Stimulated activated CD8-positive, alpha-beta memory T cell treated with anti-CD3 and anti-CD28 coated beads, Interleukin-15, amount 100 ng/mL, for 48 hours (primary cell): ENCODE data around the gene SOX5.

Source experiments
- DNase-seq, 2 donors: peaks; one replicate each; pipeline ENCODE4 v3.0.0-alpha.2; 2020; ENCODE audit warnings: low read depth in 2 of 2

Gene SOX5

DNA sequence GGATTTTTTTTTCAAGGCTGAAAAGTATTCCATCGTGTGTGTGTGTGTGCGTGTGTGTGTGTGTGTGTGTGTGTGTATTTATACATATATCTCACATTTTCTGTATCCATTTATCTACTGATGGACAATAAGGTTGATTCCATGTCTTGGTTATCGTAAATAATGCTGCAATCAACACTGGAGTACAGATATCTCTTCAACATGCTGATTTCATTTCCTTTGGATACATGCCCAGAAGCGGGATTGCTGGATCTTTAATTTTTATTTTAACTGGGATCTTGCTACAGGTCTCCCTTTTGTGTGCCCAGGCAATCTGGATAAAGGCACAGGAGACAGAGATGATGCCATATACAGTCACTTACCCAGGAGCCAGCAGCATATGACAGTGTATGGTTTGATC is 338.1 kb downstream of the SOX5 start:
- DNase-seq, result no peak

DNA sequence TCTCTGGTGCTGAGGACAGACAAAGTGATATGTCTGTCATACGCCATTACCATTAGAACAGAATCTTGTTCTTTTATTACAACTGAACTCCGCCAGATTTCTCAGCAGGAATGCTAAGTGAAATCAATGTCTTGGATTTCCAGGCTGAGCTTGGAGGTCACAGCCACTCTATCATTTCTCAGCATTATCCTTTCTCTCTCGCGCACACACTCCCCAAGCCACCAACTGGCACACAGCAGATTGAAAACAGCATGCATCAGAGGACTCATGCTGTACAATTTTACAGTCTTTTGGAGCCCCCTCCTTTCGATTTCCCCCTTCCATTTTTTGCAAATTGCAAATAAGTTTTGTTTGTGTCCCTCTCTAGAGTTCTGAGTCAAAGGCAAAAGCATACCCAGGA is 348.6 kb downstream of the SOX5 start:
- no peak for DNase-seq

DNA sequence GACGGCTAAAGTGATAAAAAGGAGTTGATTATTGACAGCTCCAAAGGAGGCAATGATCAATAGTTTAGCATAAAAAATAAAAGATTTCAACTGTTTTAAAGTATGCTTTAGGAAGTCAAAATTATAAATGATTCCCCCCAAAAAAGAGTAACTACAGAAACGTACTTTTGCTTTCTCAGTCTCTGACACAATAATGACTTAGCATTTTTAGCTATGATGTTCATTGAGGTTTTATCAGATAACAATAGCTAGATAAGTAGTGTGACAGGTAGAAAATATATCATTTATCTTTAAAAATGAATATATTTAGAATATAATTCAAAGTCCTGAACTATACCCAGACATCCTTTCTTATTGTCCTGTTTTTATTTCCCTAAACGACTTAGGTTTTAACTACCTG is 352.9 kb downstream of the SOX5 start:
- no peak for DNase-seq

DNA sequence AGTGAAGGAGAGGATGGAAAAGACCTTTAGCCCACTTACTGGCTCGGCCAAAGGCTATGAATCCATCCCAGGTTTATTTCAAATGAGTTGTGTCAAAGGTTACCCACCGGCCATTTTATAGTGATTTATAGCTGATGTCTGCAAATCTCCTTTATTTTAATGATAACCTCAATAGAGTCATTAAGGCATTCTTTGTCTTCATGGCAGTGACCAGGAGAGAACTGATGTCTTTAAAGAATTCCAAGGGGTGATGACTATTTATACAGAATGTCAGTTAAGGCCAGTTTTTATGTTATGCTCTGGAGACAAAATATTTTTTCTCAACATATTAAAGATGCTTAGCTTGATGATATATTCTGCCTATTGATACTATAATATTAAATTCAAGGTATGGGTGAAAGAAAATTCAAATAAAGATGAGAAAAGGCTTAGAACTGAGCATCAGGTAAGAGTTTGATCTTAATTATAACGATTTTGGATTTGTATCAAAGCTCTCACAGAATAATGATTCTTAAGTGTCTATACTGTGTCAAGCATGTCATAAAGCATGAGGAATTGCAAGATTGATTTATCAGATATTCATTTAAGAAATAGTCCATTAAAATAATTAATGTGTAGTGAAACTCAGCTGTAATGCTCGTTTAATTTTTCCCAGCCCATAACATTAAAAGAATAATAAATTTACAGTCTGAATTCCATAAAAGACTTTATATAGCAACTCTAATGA is 361.5 kb downstream of the SOX5 start:
- DNase-seq, result no peak

DNA sequence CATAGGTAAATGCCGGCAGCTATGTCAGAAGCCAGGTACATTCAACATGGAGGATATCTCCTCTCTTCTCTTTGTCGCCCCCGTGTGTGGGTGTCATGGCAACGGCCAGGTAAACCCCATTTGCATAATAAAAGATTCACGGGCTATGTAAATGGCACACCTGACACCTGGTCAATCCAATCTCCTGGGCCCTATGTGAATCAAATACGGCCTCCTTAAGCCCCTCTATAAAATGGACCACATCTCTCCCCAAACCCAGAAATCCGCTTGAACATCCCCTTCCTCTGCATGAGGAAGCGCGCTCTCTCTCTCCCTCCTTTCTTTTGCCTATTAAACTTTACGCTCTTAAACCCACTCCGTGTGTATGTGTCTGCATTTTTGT is 363.7 kb downstream of the SOX5 start:
- no peak for DNase-seq

DNA sequence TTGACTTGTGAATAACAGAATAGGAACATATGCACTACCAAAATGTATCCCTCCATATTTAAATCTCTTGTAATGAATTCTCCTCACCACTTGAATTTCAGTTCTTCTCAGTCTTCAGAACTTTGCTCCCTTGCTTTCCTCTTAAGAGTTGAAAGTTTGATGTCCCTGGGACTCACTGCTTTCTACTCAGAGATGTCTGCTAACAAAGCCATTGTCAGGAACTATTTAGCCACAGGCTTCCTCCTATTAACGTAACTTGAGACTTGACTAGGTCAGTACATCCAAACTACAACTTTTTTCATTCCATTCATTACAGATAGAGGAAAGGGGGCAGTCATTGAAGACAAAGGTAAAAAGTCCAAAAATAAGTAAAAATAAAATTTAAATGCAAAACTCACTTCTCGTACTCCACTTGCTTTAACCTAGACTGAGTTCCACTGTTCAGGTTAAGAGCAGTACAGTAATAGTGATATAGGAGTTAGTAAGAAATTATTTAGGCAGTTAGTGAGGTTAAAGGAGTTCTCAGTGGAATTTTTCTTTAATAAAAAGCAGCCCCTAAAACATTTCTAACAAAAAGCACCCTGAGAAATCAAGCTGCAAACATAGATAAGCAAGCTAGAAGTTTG is 364.2 kb downstream of the SOX5 start:
- no peak for DNase-seq

DNA sequence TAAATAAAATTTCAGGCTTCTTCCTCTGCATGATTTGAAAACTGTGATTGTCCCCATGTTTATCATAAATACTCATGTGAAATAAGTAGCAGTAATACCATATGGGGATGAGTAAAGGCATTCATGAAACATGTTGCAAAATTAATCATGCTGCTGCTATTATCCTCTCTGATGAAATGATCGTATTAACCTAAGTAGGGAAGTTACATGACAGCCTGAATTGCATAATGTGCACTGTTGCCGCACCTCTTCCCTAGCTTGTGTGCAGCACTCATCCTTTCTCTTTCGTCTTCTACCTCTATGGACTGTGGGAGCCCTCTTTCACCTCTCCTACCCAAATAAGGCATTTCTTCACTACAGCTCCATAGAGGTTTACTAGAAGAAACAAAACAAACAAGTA is 367.6 kb downstream of the SOX5 start:
- no peak for DNase-seq

DNA sequence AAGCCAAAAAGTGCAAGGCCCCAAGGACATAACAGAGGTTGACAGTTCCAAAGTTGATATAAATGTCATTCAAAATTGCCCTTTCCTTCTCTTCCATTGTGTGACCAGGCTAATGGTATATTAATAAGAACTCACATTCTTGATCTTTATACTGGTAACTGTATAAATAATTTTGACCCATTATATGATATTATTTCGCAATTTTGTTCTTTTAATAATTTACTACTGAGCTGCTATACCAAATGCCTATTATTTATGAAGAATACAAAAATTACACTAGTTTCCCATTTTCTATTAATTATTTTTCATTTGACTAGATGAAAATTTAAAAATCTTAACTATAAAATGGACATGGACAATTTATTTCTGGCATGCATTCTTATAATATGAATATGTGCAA is 370.2 kb downstream of the SOX5 start:
- no peak for DNase-seq

DNA sequence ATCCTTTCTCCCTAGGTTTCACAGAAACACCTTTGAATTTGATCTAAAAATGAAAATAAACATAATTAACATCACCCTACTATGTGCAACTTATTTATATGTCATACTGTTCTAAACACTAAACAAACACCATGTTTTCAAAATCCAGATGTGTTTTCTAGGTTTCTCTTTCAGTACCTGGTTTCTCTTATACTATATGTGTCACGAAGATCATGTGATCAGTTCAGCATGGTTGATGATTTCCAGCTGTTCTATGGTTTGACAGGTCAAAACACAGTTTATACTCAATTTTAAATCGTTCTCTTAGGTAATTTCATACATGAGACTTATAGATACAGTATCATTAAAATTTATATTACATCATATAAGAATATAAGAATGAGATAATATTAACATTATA is 373.1 kb downstream of the SOX5 start:
- no peak for DNase-seq

DNA sequence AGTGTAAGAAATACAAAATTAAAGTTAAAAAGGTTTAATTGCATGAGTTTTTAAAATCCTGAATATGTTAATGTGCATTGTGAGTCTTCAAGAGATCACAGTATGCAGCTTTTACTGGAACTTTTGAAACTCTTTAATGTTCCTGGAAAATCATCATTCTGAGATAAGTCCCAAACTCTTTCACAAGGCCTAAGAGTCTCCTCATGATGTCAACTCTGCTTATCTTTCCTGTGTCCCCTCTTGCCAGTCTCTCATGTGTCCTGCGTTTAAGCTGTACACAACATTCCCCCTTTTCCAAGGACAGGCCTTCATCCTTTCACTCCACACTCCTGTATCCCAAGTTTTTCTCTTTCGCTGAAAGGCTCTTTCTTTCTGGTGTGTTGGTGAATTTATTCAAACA is 380.1 kb downstream of the SOX5 start:
- no peak for DNase-seq

DNA sequence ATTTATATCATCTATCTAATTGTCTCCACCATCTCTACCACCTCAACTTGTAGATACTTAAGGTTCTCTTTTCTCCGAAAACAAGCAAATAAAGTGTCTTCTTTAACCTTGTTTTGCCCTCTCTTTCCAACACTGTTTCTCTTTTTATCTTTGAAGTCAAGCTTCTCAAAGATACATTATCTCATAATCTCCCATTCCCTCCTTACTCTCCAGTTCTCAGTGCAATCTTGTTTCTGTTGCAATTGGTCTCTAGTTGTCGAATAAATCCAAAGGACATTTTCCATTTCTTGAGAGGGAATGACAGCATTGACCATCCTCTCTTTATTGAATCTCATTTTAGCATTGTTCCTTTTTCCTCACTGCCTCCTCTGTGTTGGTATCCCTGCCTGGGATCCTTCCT is 383.3 kb downstream of the SOX5 start:
- no peak for DNase-seq

DNA sequence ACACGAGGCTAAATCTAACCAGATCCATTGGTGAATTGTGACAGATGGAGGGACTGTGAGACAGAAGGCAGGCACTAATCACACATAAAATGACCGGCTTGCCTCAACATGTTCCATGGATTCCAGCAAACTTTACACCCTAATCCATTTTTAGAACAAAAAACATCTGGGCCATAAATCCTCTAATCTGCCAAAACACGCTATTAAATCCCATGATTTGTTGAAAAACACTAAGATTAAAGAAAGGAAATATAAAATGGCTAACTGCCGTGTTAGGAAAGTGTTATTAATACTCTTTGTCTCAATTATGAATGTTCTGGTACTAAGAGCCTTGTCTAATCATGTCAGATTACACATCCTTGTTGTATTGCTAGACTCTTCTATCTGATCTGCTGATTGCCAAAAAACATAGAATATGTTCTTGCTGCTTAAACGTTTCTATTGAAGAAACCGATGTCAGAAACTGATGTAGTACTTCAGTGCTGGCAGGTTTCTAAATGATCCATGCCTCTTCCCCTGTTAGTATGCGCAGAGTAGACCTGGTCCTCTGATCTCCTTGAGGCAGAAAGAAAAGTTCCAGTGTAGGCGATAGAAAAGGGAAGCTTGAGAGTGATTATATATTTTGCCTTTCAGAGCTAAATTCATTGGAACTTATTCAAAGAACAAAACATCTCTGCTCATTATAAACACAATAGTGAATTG is 384.9 kb downstream of the SOX5 start:
- no peak for DNase-seq

DNA sequence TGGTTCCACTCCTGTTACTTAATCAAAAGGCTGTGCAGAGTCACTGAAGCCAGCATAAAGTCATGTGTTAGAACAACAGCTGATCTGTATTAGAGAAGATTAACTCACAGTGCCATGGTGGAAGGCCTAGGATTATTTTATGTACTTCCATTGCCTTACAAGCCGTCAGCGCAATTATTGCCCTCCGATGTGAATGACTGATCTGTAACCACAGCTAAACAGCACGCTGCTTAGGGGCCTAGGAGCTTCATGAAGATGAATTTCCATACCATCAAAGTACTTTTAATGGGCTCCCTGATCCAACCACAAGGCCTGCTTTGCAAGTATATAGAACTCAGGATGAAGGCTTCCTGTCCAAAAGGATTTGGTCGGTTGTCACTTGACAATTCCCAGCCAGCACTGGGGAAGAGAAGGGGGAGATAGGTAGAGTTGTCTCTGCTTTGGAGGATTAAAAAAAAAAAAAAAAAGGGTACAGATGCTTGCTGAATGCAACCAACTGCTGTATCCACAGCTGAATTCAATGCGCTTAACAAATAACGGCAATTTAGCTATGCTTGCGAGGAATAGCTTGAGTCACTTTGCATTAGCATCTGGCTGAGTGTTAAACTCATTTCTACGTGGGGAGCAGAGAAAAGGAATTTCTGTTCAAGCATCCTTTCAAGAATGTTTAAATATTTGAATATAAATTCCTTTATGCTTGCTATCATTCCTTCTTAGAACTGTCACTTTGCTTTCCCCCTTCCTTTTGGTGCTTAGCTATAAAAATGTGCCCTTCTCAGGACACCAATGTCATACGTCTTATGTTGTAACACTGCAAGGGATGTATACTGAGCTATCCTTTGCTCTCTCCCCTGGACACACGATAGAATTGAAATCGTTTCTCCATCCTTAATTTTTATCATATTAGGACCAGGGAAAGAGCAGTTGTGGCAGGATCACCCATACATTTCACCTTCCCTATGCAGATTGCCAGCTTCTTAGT is 387.8 kb downstream of the SOX5 start:
- DNase-seq, result no peak

DNA sequence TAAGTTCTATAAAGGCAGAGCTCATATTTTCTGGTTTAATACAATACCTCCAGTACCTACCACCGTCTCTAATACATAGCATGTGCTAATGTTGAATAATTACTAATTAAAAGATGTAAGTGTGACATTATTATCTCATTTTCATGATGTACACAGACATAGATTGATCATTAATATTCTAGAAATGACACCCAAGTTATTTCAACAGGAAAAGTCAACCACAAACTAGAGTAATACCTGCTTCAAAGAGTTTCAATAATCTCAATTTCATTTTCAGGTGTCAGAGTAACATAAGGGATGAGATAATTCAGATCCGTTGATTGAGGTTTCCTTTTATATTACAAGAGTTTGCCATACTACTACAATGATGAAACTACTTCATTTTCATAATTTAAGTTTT is 388.9 kb downstream of the SOX5 start:
- DNase-seq, result no peak

DNA sequence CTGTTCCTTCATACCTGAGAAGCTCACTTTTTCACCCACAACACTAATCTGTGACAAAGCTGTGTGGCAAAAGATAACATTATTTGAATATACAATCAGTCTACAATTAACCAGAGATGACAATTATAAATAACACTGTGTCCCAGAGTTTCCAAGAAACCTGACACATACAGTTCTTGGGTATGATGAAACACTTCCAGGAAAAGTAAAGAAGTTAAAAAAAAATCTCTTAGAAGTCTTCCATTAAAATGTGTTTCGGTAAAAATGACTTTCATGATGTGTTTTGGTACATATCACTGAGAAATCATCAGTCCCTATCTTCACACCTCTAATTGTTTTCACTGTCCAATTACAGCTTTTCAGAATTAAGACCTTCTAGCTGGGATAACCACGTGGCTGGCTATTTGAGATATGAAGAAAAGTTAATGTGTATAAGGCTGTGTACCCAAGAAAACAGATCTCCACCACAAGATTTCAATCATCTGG is 390.2 kb downstream of the SOX5 start:
- no peak for DNase-seq

DNA sequence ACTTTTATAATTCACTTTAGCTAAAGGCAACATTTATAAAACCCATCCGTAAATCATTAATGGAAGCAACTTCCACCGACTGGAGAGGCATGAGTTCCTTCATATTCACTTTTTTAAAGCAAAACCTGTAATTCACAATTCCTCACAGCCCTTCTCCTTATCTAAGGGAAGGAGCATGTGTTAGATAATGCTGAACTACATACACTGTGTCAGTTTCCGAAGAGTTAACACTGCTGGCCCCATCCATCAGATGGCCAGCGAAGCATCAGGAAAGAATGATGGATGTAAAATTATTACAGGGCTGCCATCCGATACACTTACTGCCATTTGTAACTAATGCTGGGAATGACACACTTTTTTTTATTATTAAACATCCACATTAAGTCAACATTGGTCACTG is 392.8 kb downstream of the SOX5 start:
- DNase-seq, result no peak

DNA sequence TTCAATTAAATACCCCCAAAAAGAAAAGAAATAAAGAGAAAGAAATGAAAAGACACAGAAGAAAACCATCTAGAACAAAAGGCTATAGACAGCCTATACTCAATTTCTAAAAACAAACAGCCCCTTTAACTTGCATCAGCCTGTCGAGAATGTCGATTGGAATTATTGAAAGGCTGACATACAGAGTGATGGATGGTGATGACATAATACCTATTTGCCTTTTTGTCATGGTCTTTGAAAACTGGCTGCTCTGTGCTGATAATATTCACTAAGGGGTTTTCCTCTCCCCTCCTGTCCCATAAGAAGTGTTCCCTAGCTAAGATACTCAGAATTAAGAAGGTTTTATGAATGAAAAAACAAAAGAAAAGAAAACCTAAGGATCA is 393.7 kb downstream of the SOX5 start:
- DNase-seq, result no peak

DNA sequence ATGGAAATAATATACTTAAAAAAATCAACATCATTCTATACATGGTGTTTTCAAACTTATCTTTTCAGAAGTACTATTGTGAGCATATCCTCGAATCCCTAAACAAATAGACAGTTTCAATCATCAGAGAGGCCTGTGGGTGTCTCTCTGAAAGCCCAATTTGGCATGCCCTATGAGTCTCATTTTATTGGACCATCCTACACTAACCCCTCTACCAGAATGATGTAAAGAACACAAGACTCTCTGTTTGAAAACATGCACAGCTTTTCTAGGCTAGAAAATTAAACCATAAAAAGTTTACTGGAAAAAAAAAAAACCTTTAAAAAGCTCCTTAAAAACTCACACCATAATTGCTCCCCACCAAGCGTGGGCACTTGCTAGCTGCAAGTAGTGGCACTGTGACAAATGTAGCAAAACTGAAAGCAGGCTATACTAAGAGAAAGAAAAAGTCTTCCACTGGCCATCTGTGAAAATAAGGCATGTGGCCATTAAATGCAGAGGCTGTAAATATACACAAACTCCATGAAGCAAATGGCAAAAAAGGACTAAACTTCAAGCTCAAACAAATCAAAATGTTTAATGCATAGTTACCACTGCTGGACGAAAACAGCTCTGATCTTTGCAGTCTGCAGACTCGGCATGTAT is 394.2 kb downstream of the SOX5 start:
- no peak for DNase-seq

DNA sequence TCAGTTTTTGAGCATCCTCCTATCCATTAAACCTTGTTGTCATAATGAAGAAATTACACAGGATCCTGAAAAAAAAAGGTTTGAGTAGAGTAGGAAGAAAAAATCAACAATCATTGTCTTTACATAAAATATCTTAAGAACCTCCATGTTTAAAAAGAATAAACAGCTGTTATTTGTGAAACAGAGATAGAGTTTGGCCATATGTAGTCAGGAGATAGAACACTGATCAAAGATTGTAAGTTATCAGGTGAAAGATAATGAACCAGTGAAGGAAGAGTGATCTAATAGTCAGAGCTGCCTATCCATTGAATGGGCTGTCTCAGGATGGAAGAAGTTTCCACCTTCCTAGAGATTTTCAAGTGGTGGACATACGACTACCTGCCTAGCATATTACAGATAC is 397.1 kb downstream of the SOX5 start:
- DNase-seq, result no peak

DNA sequence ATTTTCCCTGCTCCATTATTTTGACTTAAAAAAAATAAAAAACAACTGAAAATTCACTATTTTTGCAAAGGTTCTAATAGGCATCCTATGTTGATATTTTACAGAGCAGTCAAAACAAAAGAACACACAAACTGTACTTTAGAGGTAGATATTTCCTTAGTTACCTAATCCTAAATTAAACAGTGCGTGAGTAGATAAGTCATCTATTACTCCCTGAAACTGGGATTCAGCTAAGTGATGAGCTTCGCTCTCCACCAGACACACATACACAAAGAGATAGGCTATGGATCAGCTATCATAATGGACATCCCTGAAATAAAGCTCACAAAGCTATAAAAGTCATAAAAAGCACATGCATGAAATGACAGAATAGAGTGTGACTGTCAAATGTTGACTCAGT is 398.7 kb downstream of the SOX5 start:
- DNase-seq, result no peak

DNA sequence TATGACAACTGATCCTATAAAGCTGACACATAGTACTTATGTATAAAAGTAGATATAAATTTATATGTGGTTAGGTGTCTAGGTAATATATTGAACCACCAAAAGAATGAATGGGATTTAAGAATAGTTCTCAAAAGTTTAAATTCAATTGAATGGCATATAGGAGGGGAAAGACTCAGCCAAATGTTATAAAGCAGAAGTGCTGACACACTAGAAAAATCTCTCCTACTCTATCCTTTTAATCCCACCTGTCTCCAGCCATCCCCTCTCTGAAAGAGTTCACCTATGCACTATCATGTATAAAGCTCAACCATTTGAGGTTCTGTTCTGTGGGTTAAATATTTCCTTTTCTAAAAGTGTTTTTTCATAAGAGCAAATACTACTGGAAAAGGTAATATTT is 400.7 kb downstream of the SOX5 start:
- DNase-seq, result no peak

DNA sequence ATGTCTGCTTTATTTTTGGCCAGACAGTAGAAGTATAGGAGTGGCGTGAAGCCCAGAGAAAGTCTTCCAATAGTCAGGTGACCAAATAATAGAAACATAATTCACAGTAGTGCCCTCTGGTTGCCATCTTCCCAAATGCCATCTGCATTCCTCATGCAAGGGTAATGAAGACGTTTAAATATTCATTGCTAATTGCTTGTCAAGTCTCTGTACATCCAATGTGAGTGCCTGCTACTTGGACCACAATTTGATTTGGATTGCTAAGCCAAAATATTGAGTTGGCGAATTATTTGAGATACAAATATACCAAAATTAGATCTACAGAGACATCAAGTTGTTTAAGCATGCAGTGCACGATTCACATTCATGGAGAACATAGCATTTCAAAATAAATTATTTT is 402.7 kb downstream of the SOX5 start:
- no peak for DNase-seq
